Measurements from ENCODE around the gene MAP3K20. TPM values are rescaled to one million over a fixed set of nuclear protein-coding genes. Genes with fewer than 3 reads are reported as not detected.

Gene MAP3K20
- total RNA-seq, 2 donors from 2014 or later = 45.9 to 79.6 TPM

DNA sequence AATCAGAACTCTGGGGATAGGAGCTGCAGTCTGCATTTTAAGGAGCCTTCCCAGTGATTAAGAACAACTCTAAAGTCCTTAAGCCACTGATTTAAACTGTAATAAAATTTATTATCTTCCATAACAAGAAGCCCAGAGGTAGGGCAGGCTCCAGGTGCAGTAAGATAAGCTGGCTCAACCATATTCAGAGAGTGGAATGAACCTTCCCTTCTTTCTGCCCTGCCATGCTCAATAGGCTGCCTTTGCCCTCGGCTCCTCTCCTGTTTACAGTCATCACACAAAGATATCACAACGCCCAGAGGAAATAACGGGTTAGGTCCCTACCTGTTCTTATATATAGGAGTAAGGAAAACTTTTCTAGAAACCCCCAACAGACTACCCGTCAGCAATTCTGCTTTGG is 188.5 kb downstream of the MAP3K20 start:
- TF ChIP-seq, protein P1, sequence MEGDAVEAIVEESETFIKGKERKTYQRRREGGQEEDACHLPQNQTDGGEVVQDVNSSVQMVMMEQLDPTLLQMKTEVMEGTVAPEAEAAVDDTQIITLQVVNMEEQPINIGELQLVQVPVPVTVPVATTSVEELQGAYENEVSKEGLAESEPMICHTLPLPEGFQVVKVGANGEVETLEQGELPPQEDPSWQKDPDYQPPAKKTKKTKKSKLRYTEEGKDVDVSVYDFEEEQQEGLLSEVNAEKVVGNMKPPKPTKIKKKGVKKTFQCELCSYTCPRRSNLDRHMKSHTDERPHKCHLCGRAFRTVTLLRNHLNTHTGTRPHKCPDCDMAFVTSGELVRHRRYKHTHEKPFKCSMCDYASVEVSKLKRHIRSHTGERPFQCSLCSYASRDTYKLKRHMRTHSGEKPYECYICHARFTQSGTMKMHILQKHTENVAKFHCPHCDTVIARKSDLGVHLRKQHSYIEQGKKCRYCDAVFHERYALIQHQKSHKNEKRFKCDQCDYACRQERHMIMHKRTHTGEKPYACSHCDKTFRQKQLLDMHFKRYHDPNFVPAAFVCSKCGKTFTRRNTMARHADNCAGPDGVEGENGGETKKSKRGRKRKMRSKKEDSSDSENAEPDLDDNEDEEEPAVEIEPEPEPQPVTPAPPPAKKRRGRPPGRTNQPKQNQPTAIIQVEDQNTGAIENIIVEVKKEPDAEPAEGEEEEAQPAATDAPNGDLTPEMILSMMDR (IDR thresholded peaks at IDR 0.05) = no peak
- Histone ChIP-seq H3K27ac (no peak overlapping the region), H3K36me3 (peaks cover 20% of the 10 kb centered on the region), H3K4me1 (ENCODE audit: control insufficient read depth in 1 of 2, low read depth in 2 of 2) (no peaks in the 10 kb centered on the region), H3K9me3 (no peaks in the 10 kb centered on the region), H3K27me3 (replicated peaks; ENCODE audit: insufficient read depth) (no peaks in the 10 kb centered on the region), H3K4me3 (no peak overlapping the region)
- ATAC-seq (ENCODE audit: insufficient number of reproducible peaks, low FRiP score, low read depth) (no peak), DNase-seq (ENCODE audit: low spot score) (no peak)

DNA sequence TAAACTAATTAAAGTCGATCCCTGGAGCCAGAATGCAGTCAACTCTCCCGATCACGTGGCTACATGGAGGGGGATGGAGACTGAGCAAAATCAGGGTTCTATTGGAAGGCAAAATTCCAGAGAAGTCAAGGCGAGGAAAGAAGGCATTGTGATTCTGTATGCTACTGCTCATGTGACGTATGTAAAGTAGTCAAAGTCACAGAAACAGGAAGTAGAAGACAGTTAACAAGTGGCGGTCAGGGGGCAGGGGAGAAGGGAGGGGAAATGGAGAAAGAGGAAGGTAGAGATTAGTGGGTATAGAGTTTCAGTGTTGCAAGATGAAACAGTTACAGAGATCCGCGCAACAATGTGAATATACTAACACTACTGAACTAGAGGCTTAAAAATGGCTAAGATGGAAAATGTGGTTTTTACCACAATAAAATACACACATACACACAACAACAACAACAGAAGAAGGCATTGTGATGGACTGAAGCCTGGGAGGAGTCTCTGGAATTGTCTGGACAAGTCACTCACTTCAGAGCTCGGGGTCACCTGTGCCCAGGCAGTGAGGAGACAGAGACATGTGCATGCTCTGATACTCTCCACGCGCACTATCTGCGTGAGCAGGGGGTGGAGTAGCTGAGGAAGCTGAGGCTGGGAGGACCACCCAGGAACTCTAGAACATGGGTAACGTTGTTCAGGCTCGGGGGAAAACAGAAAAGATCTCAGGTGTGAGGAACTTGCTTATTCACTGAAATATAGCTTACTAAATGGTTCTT is 189.1 kb downstream of the MAP3K20 start:
- H3K9me3 ChIP-seq = no peaks in the 10 kb centered on the region
- no peak overlapping the region for H3K27ac ChIP-seq
- no peaks in the 10 kb centered on the region for H3K27me3 ChIP-seq (replicated peaks; ENCODE audit: insufficient read depth)
- ATAC-seq (ENCODE audit: insufficient number of reproducible peaks, low FRiP score, low read depth) = no peak
- H3K4me1 ChIP-seq (ENCODE audit: control insufficient read depth in 1 of 2, low read depth in 2 of 2) = no peaks in the 10 kb centered on the region
- TF ChIP-seq, protein P1 (IDR thresholded peaks at IDR 0.05) = no peak
- no peak overlapping the region for H3K4me3 ChIP-seq
- no peak for DNase-seq (ENCODE audit: low spot score)
- H3K36me3 ChIP-seq = peaks cover 18% of the 10 kb centered on the region

DNA sequence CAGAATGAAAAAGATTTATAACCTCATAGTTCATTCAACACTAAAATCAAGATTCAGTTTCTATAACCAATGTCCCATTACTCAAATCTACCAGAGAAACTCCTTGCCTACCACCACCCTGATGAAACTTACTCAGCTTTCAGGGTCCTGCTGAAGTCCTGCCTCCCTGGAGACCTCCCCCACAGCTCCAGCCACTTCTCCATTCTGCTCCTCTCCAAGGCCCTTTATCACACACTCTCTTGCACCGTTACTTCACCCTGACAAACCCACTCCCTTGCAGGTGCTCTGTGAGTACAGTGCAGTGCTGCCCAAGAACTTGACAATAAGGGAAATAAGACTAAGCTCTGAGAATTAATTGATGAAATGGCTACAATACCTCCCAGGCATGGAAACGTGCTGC is 195.5 kb downstream of the MAP3K20 start:
- Histone ChIP-seq H3K9me3 (no peaks in the 10 kb centered on the region), H3K36me3 (peaks cover under 1% of the 10 kb centered on the region), H3K4me1 (ENCODE audit: control insufficient read depth in 1 of 2, low read depth in 2 of 2) (no peaks in the 10 kb centered on the region), H3K4me3 (no peak overlapping the region), H3K27me3 (replicated peaks; ENCODE audit: insufficient read depth) (no peaks in the 10 kb centered on the region), H3K27ac (no peak overlapping the region)
- DNase-seq (ENCODE audit: low spot score) (no peak), ATAC-seq (ENCODE audit: insufficient number of reproducible peaks, low FRiP score, low read depth) (no peak)
- TF ChIP-seq, protein P1 (IDR thresholded peaks at IDR 0.05) = no peak

DNA sequence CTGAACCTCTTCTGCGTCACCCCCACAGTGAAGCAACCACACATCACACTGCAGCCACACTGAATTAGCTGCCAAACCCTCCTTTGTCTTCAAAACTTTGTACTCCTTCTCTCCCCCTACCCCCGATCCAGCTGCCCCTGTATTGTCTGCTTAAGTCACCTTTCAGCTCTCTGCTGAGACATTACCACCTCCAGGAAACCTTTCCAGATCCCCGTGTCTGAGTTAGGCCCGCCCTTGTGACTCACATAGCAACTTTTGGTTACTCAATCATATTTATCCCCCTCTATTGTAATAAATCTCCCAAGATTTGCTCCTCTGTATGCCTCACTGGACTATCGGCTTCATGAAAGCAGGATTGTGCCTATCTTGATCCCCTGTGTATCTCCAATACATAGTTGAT is 196.2 kb downstream of the MAP3K20 start:
- TF ChIP-seq, protein P1 (IDR thresholded peaks at IDR 0.05) = no peak
- Histone ChIP-seq H3K4me1 (ENCODE audit: control insufficient read depth in 1 of 2, low read depth in 2 of 2) (no peaks in the 10 kb centered on the region), H3K27me3 (replicated peaks; ENCODE audit: insufficient read depth) (no peaks in the 10 kb centered on the region), H3K4me3 (no peak overlapping the region), H3K27ac (no peak overlapping the region), H3K9me3 (no peaks in the 10 kb centered on the region), H3K36me3 (no peaks in the 10 kb centered on the region)
- DNase-seq (ENCODE audit: low spot score) (no peak), ATAC-seq (ENCODE audit: insufficient number of reproducible peaks, low FRiP score, low read depth) (no peak)

- H3K9me3 ChIP-seq = no peaks in the 10 kb centered on the region
- H3K36me3 ChIP-seq = no peaks in the 10 kb centered on the region
- no peak for ATAC-seq (ENCODE audit: insufficient number of reproducible peaks, low FRiP score, low read depth)
- TF ChIP-seq, protein P1 (IDR thresholded peaks at IDR 0.05) = no peak
- DNase-seq (ENCODE audit: low spot score) = no peak
- no peak overlapping the region for H3K27ac ChIP-seq
- no peaks in the 10 kb centered on the region for H3K4me1 ChIP-seq (ENCODE audit: control insufficient read depth in 1 of 2, low read depth in 2 of 2)
- no peak overlapping the region for H3K4me3 ChIP-seq
- no peaks in the 10 kb centered on the region for H3K27me3 ChIP-seq (replicated peaks; ENCODE audit: insufficient read depth)
Measured at GRCh38 chr2:173272849-173273248, 197.2 kb downstream of the MAP3K20 start.

Measured in thoracic aorta (tissue), 2 donors.